Astrocyte of the cerebellum (primary cell): ENCODE measurements around the gene FFAR4.

Source experiments
- DNase-seq: peaks from one replicate; pipeline ENCODE4 v3.0.0-alpha.2; 2011; ENCODE audit warnings: low read depth
- H3K4me3 ChIP-seq: 2 replicates; pipeline ENCODE4 v1.5.1; 2011; ENCODE audit warnings: mild to moderate bottlenecking, low read depth, low read length, moderate library complexity
- in situ Hi-C: cut with HindIII; loops from 2 replicates; pipeline ENCODE4 v1.10.0; 2017; ENCODE audit warnings: low sequenced_read_pairs
- TF ChIP-seq, protein P1 (sequence below): IDR thresholded peaks from 2 replicates; pipeline ENCODE4 v1.5.1; 2012; ENCODE audit warnings: low read length, low read depth, moderate library complexity, mild to moderate bottlenecking; ENCODE audit errors: missing control alignments

The FFAR4 gene

DNA sequence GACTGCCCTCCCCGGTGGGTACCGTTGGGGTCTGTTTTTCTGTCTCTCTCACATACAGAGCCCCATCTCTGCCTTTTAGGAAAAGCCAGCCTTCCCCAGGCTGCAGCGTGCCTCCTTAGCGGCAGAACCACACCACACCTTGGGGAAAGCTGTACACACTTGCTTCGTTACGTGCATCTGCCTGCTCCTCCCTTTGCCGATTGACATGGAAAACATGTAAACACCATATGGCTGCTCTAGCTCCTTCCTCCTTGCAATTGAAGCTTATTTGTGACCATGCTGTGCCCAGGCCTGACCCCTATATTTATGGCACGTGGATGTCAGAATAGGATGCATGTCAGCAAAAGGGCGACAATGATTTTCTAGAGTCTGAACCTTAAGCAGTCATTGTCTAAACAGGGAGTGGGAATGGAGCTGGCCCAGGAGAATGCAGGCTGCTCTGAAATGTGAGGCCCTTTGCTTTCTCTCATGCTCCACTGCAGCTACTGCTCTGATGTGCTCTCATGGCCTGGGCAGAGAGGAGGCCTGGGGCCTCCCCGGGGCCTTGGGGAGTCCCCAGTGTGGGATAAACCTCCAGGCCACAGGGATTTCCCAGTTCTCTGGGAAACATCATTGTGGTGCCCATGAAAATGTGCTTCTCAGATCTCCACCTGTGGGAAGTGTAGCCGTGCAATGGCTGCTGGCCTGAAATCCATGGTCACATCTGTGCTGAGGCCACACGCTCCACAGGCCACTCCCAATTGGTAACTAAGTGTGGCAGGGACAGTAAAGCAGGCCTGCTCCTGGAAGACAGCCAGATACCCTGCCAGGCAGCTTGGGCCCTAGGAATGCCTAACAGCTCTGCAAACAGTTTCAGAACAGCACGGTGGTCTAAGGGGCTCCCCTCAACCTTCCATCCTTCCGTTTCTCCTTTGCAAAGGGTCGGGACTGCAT is 64.4 kb downstream of the FFAR4 start:
- in situ Hi-C loops, result loop anchor here (5.0 kb wide), 1 partner anchor 59 kb away; no protein-coding TSS in a partner anchor
- no peak overlapping the region for H3K4me3 ChIP-seq
- no peak for DNase-seq
- TF ChIP-seq, protein P1, sequence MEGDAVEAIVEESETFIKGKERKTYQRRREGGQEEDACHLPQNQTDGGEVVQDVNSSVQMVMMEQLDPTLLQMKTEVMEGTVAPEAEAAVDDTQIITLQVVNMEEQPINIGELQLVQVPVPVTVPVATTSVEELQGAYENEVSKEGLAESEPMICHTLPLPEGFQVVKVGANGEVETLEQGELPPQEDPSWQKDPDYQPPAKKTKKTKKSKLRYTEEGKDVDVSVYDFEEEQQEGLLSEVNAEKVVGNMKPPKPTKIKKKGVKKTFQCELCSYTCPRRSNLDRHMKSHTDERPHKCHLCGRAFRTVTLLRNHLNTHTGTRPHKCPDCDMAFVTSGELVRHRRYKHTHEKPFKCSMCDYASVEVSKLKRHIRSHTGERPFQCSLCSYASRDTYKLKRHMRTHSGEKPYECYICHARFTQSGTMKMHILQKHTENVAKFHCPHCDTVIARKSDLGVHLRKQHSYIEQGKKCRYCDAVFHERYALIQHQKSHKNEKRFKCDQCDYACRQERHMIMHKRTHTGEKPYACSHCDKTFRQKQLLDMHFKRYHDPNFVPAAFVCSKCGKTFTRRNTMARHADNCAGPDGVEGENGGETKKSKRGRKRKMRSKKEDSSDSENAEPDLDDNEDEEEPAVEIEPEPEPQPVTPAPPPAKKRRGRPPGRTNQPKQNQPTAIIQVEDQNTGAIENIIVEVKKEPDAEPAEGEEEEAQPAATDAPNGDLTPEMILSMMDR, result no peak
